Panc1 (cell line): ENCODE data around the gene GAL3ST3. TPM values are rescaled to one million over a fixed set of nuclear protein-coding genes. Genes with fewer than 3 reads are reported as not detected.

Experiments used
- ATAC-seq: fragments of 200-7000 bp; cut with Tn5 transposase; 2 replicates; pipeline ENCODE4 v1.9.1; 2020; ENCODE audit warnings: mild to moderate bottlenecking, moderate library complexity
- BruUV-seq: library from RNA; stranded (reverse); fragments of 400-500 nt; replicated peaks from 2 replicates; lab custom pipeline; 2021; lab: Mats Ljungman, UMichigan
- CTCF ChIA-PET: fragments of 300-600 bp; sonication (Branson Sonifier 250); formaldehyde crosslinking; loops from one replicate; lab custom pipeline; 2022; ENCODE audit warnings: antibody characterized with exemption; lab: Charles Lee
- POLR2A ChIA-PET: fragments of 300-600 bp; sonication (Branson Sonifier 250); formaldehyde crosslinking; loops from one replicate; lab custom pipeline; 2022; ENCODE audit warnings: antibody characterized with exemption; lab: Charles Lee
- DNase-seq: peaks from one replicate; pipeline ENCODE4 v3.0.0-alpha.2; 2010; ENCODE audit warnings: low read depth, low spot score
- H3K27ac ChIP-seq: 2 replicates; pipeline ENCODE4 v1.5.1; 2011; ENCODE audit warnings: mild to moderate bottlenecking, low read length, inconsistent platforms
- H3K27me3 ChIP-seq: fragments of 200-500 bp; sonication (Bioruptor generic); 2 replicates; pipeline ENCODE4 v1.6.0; 2014; ENCODE audit warnings: low read length, inconsistent platforms; ENCODE audit not compliant: control insufficient read depth, insufficient read depth
- H3K36me3 ChIP-seq: fragments of 200-500 bp; sonication (Bioruptor generic); 2 replicates; pipeline ENCODE4 v1.5.1; 2014; ENCODE audit warnings: inconsistent platforms, mild to moderate bottlenecking, low read length, moderate library complexity; ENCODE audit not compliant: control insufficient read depth, insufficient read depth
- H3K4me1 ChIP-seq: 2 replicates; pipeline ENCODE4 v1.5.1; 2011; ENCODE audit warnings: inconsistent platforms, mild to moderate bottlenecking, low read length, moderate library complexity; ENCODE audit not compliant: control insufficient read depth, insufficient read depth
- H3K4me3 ChIP-seq, 2 experiments: 2 replicates each; pipeline ENCODE4 v1.5.1; 2011 to 2012; ENCODE audit warnings: low read depth in 2 of 2, low read length in 2 of 2, mild to moderate bottlenecking in 2 of 2, inconsistent platforms in 1 of 2, moderate library complexity in 1 of 2
- H3K9me3 ChIP-seq: fragments of 200-500 bp; sonication (Bioruptor generic); 2 replicates; pipeline ENCODE4 v1.5.1; 2014; ENCODE audit warnings: low read depth, mild to moderate bottlenecking, inconsistent platforms, low read length, moderate library complexity; ENCODE audit not compliant: control insufficient read depth, insufficient read depth
- POLR2AphosphoS5 ChIP-seq: IDR thresholded peaks from 2 replicates; pipeline ENCODE4 v1.6.1; 2012; ENCODE audit warnings: mild to moderate bottlenecking, low read depth, low read length, moderate library complexity
- REST ChIP-seq, 2 experiments: IDR thresholded peaks; 2 replicates each; pipeline ENCODE4 v1.6.1; 2011 to 2012; ENCODE audit warnings: low read depth in 2 of 2, control low read depth in 1 of 2, low read length in 1 of 2, mild to moderate bottlenecking in 1 of 2, moderate library complexity in 1 of 2; ENCODE audit not compliant: insufficient read depth in 1 of 2
- SIN3A ChIP-seq: IDR thresholded peaks from 2 replicates; pipeline ENCODE4 v1.6.1; 2012; ENCODE audit warnings: low read depth, mild to moderate bottlenecking, low read length, moderate library complexity, borderline replicate concordance; ENCODE audit not compliant: insufficient read depth
- TCF7L2 ChIP-seq: IDR thresholded peaks from 2 replicates; pipeline ENCODE4 v1.6.1; 2011; ENCODE audit warnings: mild to moderate bottlenecking, low read depth, low read length, inconsistent platforms
- in situ Hi-C: cut with HindIII; loops from 2 replicates; pipeline ENCODE4 v1.10.0; 2016; ENCODE audit warnings: low sequenced_read_pairs, low pct_unique_long_range_greater_than_20kb
- intact Hi-C: fragments of 100-400 bp; cut with micrococcal nuclease; formaldehyde crosslinking; loops from one replicate; pipeline ENCODE4 v1.10.0; 2022; ENCODE audit not compliant: unreplicated experiment
- total RNA-seq: library from RNA; stranded (reverse); gene quantifications from one replicate; pipeline ENCODE4 v1.2.1, GENCODE V29; 2021; ENCODE audit not compliant: unreplicated experiment
- TF ChIP-seq, protein P1 (sequence below): fragments of 450-650 bp; IDR thresholded peaks from 2 replicates; pipeline ENCODE4 v1.5.1; 2017; ENCODE audit warnings: mild to moderate bottlenecking

GAL3ST3 gene
- total RNA-seq, 1 experiment from 2014 or later: not detected

DNA sequence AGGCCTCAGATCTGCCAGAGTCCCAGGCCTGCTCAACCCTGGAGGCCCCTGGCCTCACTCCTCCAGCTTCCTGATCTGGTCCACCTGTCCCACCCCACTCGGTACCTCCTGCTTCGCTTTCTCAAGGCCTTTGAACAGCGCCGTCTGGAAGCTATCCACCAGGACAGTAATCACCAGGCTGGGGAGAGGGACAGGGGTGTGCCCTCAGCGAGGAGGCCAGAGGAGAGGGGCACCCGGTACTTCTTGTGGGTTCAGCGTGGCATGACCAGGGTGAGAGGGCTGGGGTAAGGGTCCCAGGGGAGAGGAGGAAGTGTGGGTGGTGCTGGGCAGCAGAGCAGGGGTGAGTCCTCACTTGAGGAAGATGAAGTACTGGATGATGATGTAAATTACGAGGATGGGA is 28.7 kb downstream of the GAL3ST3 start:
- Histone ChIP-seq H3K27me3 (no peaks in the 10 kb centered on the region), H3K27ac (0 out of 2 replicates have a peak overlapping the region, but pooled peaks have one; percentile 25), H3K4me1 (peaks cover 23% of the 10 kb centered on the region), H3K9me3 (no peaks in the 10 kb centered on the region), H3K4me3 (no peak overlapping the region), H3K36me3 (no peaks in the 10 kb centered on the region)
- CTCF ChIA-PET: interaction anchor here (0.6 kb wide), 1 partner anchor 341 kb away, joined by 5 read pairs; no protein-coding TSS in a partner anchor
- in situ Hi-C loops (no loop called here), intact Hi-C loops (no loop called here)
- ATAC-seq (no peak), DNase-seq (no peak)
- TF ChIP-seq REST (IDR thresholded peaks at IDR 0.05; ENCODE audit: insufficient read depth in 1 of 2, low read depth in 2 of 2, low read length in 1 of 2) (no peak), SIN3A (no peak), POLR2AphosphoS5 (no peak), TCF7L2 (no peak)
- TF ChIP-seq, protein P1, sequence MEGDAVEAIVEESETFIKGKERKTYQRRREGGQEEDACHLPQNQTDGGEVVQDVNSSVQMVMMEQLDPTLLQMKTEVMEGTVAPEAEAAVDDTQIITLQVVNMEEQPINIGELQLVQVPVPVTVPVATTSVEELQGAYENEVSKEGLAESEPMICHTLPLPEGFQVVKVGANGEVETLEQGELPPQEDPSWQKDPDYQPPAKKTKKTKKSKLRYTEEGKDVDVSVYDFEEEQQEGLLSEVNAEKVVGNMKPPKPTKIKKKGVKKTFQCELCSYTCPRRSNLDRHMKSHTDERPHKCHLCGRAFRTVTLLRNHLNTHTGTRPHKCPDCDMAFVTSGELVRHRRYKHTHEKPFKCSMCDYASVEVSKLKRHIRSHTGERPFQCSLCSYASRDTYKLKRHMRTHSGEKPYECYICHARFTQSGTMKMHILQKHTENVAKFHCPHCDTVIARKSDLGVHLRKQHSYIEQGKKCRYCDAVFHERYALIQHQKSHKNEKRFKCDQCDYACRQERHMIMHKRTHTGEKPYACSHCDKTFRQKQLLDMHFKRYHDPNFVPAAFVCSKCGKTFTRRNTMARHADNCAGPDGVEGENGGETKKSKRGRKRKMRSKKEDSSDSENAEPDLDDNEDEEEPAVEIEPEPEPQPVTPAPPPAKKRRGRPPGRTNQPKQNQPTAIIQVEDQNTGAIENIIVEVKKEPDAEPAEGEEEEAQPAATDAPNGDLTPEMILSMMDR: no peak
- POLR2A ChIA-PET: no interaction called here
- no TSS peak for BruUV-seq

DNA sequence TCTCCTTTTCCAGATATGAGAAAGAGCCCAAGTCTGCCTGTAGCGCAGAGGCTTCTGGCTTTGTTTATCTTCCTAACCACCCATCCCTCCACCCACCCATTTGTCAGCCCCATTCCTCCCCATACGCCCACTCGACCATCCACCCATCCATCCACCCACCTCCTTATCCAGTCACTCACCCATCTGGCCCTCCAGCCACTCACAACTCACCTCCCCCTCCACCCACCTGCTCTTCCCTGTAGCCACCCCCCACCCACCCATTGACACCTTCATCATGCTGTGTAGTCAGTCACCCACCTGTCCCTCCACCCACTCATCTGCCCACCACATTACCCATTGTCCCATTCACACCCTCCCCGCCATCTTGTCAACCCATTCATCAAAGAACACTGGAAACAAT is 31.6 kb downstream of the GAL3ST3 start:
- no peaks in the 10 kb centered on the region for H3K9me3 ChIP-seq
- H3K36me3 ChIP-seq: no peaks in the 10 kb centered on the region
- H3K4me3 ChIP-seq: no peak overlapping the region
- ATAC-seq (no peak), DNase-seq (no peak)
- in situ Hi-C loops: no loop called here
- no peak overlapping the region for H3K27ac ChIP-seq
- TF ChIP-seq, protein P1: no peak
- TF ChIP-seq POLR2AphosphoS5: no peak
- TF ChIP-seq SIN3A: no peak
- no peak for TF ChIP-seq REST (IDR thresholded peaks at IDR 0.05; ENCODE audit: insufficient read depth in 1 of 2, low read depth in 2 of 2, low read length in 1 of 2)
- no peak for TF ChIP-seq TCF7L2
- ChIA-PET CTCF (no interaction called here), POLR2A (no interaction called here)
- H3K4me1 ChIP-seq: peaks cover 27% of the 10 kb centered on the region
- H3K27me3 ChIP-seq: no peaks in the 10 kb centered on the region
- no TSS peak for BruUV-seq
- intact Hi-C loops: no loop called here
